Liver (tissue), 3 donors: ENCODE measurements around the gene LRRC70.

ENCODE experiments used
- EGR1 ChIP-seq, 2 donors: IDR thresholded peaks; 2 replicates each; pipeline ENCODE4 v1.6.1; 2016 to 2018; ENCODE audit warnings: antibody characterized with exemption in 2 of 2, low read depth in 2 of 2
- FOXA1 ChIP-seq: IDR thresholded peaks from 2 replicates; pipeline ENCODE4 v1.6.1; 2016; ENCODE audit warnings: antibody characterized with exemption
- GABPA ChIP-seq, 2 donors: IDR thresholded peaks in 1 of 2; conservative IDR thresholded peaks in 1 of 2; 2 replicates each; pipeline ENCODE4 v1.6.1; 2016; ENCODE audit warnings: antibody characterized with exemption in 2 of 2, mild to moderate bottlenecking in 1 of 2, moderate library complexity in 1 of 2
- HNF4G ChIP-seq: IDR thresholded peaks from 2 replicates; pipeline ENCODE4 v1.6.1; 2016; ENCODE audit warnings: antibody characterized with exemption
- RAD21 ChIP-seq, 2 donors: IDR thresholded peaks; 2 replicates each; pipeline ENCODE4 v1.6.1; 2016; ENCODE audit warnings: antibody characterized with exemption in 2 of 2, mild to moderate bottlenecking in 2 of 2
- RXRA ChIP-seq, 2 donors: IDR thresholded peaks; 2 replicates each; pipeline ENCODE4 v1.6.1; 2017 to 2018; ENCODE audit warnings: antibody characterized with exemption in 2 of 2, mild to moderate bottlenecking in 1 of 2
- SP1 ChIP-seq: IDR thresholded peaks from 2 replicates; pipeline ENCODE4 v1.6.1; 2018; ENCODE audit warnings: antibody characterized with exemption, mild to moderate bottlenecking
- TAF1 ChIP-seq: conservative IDR thresholded peaks from 2 replicates; pipeline ENCODE4 v1.6.1; 2016; ENCODE audit warnings: antibody characterized with exemption, mild to moderate bottlenecking
- YY1 ChIP-seq: IDR thresholded peaks from 2 replicates; pipeline ENCODE4 v1.6.1; 2016; ENCODE audit warnings: antibody characterized with exemption, mild to moderate bottlenecking
- TF ChIP-seq, protein P1 (sequence below): fragments of 150-350 bp; IDR thresholded peaks from 2 replicates; pipeline ENCODE4 v1.5.1; 2017; ENCODE audit warnings: improper control_type of control experiment, low read depth, low read length; ENCODE audit not compliant: missing input control
- TF ChIP-seq, protein P2 (sequence below): IDR thresholded peaks from 2 replicates; pipeline ENCODE4 v1.6.1; 2016; ENCODE audit warnings: antibody characterized with exemption
- TF ChIP-seq, protein P3 (sequence below): IDR thresholded peaks from 2 replicates; pipeline ENCODE4 v1.6.1; 2016; ENCODE audit warnings: antibody characterized with exemption, mild to moderate bottlenecking
- TF ChIP-seq, protein P4 (sequence below): IDR thresholded peaks from 2 replicates; pipeline ENCODE4 v1.6.1; 2016; ENCODE audit warnings: antibody characterized with exemption
- donor health status: healthy.
- donor health status: healthy.

DNA sequence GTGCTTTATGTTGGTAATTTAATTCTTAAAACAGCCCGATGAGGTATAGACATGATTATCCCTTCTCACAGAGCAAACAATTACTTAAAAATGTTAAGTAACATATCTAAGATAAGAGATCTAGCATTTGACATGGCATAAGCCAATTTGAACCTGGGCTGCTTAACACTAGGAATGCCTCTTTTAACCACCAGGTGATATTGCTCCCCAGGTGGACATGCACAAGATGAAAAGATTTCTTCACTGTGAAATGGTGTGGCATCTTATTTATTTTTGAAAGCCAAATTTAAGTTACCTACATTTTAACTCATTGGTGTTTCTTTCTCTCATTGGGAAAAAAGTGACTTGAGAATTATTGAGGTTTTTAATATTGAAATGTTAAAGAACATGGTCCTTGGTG lies 15.8 kb upstream of the LRRC70 start:
- TF ChIP-seq RAD21 (IDR thresholded peaks at IDR 0.05) (no peak), YY1 (no peak), TAF1 (no peak), RXRA (IDR thresholded peaks at IDR 0.05) (no peak), HNF4G (no peak), SP1 (no peak), EGR1 (IDR thresholded peaks at IDR 0.05; ENCODE audit: low read depth in 2 of 2) (no peak), GABPA (IDR thresholded peaks at IDR 0.05 in 1 of 2, conservative IDR thresholded peaks at IDR 0.05 in 1 of 2) (no peak), FOXA1 (no peak)
- TF ChIP-seq, protein P1, sequence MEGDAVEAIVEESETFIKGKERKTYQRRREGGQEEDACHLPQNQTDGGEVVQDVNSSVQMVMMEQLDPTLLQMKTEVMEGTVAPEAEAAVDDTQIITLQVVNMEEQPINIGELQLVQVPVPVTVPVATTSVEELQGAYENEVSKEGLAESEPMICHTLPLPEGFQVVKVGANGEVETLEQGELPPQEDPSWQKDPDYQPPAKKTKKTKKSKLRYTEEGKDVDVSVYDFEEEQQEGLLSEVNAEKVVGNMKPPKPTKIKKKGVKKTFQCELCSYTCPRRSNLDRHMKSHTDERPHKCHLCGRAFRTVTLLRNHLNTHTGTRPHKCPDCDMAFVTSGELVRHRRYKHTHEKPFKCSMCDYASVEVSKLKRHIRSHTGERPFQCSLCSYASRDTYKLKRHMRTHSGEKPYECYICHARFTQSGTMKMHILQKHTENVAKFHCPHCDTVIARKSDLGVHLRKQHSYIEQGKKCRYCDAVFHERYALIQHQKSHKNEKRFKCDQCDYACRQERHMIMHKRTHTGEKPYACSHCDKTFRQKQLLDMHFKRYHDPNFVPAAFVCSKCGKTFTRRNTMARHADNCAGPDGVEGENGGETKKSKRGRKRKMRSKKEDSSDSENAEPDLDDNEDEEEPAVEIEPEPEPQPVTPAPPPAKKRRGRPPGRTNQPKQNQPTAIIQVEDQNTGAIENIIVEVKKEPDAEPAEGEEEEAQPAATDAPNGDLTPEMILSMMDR = no peak
- TF ChIP-seq, protein P2, sequence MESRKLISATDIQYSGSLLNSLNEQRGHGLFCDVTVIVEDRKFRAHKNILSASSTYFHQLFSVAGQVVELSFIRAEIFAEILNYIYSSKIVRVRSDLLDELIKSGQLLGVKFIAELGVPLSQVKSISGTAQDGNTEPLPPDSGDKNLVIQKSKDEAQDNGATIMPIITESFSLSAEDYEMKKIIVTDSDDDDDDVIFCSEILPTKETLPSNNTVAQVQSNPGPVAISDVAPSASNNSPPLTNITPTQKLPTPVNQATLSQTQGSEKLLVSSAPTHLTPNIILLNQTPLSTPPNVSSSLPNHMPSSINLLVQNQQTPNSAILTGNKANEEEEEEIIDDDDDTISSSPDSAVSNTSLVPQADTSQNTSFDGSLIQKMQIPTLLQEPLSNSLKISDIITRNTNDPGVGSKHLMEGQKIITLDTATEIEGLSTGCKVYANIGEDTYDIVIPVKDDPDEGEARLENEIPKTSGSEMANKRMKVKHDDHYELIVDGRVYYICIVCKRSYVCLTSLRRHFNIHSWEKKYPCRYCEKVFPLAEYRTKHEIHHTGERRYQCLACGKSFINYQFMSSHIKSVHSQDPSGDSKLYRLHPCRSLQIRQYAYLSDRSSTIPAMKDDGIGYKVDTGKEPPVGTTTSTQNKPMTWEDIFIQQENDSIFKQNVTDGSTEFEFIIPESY = no peak
- TF ChIP-seq, protein P3, sequence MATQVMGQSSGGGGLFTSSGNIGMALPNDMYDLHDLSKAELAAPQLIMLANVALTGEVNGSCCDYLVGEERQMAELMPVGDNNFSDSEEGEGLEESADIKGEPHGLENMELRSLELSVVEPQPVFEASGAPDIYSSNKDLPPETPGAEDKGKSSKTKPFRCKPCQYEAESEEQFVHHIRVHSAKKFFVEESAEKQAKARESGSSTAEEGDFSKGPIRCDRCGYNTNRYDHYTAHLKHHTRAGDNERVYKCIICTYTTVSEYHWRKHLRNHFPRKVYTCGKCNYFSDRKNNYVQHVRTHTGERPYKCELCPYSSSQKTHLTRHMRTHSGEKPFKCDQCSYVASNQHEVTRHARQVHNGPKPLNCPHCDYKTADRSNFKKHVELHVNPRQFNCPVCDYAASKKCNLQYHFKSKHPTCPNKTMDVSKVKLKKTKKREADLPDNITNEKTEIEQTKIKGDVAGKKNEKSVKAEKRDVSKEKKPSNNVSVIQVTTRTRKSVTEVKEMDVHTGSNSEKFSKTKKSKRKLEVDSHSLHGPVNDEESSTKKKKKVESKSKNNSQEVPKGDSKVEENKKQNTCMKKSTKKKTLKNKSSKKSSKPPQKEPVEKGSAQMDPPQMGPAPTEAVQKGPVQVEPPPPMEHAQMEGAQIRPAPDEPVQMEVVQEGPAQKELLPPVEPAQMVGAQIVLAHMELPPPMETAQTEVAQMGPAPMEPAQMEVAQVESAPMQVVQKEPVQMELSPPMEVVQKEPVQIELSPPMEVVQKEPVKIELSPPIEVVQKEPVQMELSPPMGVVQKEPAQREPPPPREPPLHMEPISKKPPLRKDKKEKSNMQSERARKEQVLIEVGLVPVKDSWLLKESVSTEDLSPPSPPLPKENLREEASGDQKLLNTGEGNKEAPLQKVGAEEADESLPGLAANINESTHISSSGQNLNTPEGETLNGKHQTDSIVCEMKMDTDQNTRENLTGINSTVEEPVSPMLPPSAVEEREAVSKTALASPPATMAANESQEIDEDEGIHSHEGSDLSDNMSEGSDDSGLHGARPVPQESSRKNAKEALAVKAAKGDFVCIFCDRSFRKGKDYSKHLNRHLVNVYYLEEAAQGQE = no peak
- TF ChIP-seq, protein P4, sequence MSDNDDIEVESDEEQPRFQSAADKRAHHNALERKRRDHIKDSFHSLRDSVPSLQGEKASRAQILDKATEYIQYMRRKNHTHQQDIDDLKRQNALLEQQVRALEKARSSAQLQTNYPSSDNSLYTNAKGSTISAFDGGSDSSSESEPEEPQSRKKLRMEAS = no peak
